GM19452 (cell line): ENCODE data around the gene STAB1.

ENCODE experiments used
- ATAC-seq: cut with Tn5 transposase; IDR thresholded peaks from one replicate; pipeline ENCODE4 v1.9.1; 2021; ENCODE audit not compliant: unreplicated experiment

STAB1 gene, protein sequence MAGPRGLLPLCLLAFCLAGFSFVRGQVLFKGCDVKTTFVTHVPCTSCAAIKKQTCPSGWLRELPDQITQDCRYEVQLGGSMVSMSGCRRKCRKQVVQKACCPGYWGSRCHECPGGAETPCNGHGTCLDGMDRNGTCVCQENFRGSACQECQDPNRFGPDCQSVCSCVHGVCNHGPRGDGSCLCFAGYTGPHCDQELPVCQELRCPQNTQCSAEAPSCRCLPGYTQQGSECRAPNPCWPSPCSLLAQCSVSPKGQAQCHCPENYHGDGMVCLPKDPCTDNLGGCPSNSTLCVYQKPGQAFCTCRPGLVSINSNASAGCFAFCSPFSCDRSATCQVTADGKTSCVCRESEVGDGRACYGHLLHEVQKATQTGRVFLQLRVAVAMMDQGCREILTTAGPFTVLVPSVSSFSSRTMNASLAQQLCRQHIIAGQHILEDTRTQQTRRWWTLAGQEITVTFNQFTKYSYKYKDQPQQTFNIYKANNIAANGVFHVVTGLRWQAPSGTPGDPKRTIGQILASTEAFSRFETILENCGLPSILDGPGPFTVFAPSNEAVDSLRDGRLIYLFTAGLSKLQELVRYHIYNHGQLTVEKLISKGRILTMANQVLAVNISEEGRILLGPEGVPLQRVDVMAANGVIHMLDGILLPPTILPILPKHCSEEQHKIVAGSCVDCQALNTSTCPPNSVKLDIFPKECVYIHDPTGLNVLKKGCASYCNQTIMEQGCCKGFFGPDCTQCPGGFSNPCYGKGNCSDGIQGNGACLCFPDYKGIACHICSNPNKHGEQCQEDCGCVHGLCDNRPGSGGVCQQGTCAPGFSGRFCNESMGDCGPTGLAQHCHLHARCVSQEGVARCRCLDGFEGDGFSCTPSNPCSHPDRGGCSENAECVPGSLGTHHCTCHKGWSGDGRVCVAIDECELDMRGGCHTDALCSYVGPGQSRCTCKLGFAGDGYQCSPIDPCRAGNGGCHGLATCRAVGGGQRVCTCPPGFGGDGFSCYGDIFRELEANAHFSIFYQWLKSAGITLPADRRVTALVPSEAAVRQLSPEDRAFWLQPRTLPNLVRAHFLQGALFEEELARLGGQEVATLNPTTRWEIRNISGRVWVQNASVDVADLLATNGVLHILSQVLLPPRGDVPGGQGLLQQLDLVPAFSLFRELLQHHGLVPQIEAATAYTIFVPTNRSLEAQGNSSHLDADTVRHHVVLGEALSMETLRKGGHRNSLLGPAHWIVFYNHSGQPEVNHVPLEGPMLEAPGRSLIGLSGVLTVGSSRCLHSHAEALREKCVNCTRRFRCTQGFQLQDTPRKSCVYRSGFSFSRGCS (N-terminal part only)

DNA sequence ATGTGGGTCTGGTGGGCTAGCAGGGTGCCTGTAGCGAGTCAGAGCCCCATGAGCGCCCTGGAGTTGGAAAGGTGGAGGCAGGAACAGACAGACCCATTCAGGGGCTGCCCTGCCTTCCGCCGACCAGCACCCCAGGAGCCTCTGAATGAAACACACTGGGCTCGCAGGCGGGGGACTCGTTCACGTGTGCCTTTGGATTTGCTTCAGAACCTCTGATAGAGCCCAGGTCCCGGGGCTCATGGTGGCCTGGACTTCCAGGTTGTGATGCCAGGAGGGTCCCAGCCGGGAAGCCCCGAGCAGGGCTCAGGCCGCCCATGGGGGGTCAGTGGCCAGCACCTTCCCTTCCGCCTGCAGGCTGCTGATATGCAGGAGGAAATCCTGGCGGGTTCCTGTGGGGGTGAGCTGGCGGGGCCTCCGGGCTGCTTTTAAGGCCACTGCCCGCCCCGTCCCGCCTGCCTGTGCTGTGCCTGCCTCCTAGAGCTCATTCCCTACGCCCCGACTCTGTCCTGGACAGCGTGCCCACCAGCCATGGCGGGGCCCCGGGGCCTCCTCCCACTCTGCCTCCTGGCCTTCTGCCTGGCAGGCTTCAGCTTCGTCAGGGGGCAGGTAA is at the start of gene STAB1:
Gene STAB1 (plus strand): TSS at position 453 of the 610 bp plus-strand sequence. CDS start 76 bp downstream, at position 529.
- no peak for ATAC-seq

DNA sequence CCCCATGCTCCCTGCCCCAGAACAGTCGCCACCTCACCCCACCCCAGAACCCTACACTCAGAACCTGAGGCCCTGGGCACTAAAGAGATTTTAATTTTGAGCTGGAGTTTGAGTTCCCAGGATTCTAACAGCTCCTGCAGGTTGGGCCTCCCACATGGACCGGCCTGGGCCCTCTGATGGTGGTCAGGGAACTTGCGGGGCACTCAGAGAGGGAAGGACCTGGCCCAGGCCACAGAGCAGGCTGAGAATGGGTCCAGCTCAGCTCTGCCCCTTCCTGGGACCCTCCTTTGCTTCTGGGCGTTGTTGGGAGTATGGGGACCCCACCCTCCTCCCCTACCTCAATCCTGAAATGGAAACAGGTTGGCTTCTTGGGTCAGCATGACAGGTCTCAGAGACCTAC is 49.1 kb upstream of the STAB1 start:
- no peak for ATAC-seq

- no peak for ATAC-seq
These were observed 48.3 kb upstream of the STAB1 start for GRCh38 chr3:52446631-52447511.

- no peak for ATAC-seq
These were observed 47.4 kb upstream of the STAB1 start for GRCh38 chr3:52447512-52448355.

- no peak for ATAC-seq
These were observed 44.5 kb upstream of the STAB1 start for GRCh38 chr3:52450489-52451236.

DNA sequence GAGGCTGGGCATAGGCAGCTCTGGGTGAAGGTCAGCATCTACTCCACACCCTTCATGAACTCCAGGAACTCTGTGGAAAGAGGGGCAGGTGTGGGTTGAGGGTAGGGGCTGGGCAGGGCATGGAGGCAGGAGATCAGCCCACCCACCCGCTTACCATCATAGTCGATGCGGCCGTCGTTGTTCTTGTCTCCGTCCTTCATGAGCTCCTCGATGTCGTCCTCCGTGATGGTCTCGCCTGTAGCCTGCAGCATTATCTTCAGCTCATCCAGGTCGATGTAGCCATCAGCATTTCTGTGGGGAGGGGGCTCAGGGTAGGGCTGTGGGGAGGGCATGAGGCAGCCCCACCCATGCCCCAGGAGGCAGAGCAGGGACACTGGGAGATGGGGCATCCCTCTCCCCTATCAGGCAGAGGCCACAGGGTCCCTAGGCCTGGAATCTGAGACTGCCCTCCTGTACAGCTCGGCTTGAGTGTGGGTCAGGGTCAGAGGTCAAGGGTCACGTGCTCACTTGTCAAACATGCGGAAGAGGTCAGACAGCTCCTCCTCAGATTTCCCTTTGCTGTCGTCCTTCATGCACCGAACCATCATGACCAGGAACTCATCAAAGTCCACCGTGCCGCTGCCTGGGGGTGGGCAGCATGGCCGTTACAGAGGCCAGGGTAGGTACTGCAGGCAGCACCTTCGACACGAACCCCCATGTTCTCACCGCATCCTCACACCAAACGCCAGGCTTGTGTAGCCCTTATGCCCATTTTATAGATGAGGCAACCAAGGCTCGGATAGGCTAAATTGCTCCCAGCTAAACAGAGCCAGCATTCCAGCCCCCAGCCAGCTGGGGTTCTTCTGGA is 43.7 kb upstream of the STAB1 start:
- no peak for ATAC-seq

GRCh38 chr3:52452126-52452525 is 43.0 kb upstream of the STAB1 start:
- no peak for ATAC-seq

GRCh38 chr3:52452570-52453221 is 42.4 kb upstream of the STAB1 start:
- no peak for ATAC-seq

DNA sequence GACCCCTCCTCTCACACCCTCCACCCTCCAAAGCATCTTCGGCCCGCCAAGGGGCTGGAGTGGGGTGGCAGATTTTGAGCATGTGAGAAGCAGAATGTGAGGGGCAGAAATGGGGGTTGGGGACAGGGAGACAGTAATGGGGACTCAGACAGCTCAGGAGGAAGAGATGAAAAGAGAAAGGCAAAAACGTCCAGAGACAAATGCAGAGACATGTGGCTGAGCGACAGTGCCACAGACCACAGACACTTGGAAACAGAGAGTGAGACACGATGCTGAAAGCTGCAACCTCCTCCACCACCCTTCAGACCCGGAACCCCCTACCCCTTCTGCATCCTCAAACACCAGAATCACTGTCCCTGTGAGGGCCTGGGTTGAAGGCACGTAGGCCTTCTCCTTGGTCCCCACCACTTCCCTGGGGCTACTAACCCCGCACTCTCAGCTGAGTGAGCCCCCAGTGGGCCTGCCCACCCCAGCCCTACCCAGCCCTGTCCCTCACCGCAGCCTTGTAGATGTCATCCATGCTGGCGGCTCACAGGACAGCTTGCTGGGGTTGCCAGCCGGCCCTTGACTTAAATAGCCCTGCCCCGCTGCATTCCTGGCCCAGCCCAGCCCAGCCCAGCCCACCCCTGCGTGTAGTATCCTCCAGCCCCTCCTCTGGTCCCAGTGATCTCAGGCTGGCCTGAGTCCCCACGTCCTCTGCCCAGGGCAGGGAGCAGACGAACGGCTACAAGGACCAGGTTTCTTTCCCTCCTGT is 41.5 kb upstream of the STAB1 start, which contains the start of gene TNNC1:
Gene TNNC1 (minus strand): TSS at position 546 of the 754 bp plus-strand sequence. CDS start 26 bp downstream, at position 520.
- ATAC-seq, result no peak

GRCh38 chr3:52454250-52454937 is 40.7 kb upstream of the STAB1 start:
- ATAC-seq, result no peak

DNA sequence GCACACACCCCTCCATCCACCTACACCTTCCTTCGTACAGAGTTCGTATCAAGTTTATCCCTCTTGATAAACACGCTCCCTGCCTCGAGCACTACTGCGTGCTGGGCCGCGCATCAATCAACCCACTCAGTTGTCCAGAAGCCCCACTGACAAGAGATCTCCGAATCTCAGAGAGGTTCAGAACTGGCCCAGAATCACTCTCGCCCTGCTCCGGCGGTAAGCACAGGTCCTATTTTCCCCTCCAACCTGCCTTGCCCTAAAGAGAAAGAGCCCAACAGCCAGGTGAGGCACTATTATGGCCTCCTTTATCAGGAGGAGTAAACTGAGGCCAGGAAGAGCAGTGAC is 40.2 kb upstream of the STAB1 start:
- ATAC-seq, result no peak

- peak; percentile 76 for ATAC-seq
These were observed 39.6 kb upstream of the STAB1 start, which contains the start of gene NISCH for GRCh38 chr3:52455283-52456168. TSS of gene NISCH (plus strand) at chr3:52455604. CDS start at chr3:52455642, 38 bp downstream.

- no peak for ATAC-seq
These were observed 38.9 kb upstream of the STAB1 start for GRCh38 chr3:52456169-52456799.

- ATAC-seq, result no peak
These were observed 38.3 kb upstream of the STAB1 start for GRCh38 chr3:52456800-52457183.
